GM20000 (cell line): ENCODE results near the gene KPNA4.

Experiments used
- DNase-seq: peaks from one replicate; pipeline ENCODE4 v3.0.0; 2012; ENCODE audit warnings: low spot score
- CTCF ChIP-seq: IDR thresholded peaks from 2 replicates; pipeline ENCODE4 v1.5.1; 2012; ENCODE audit warnings: mild to moderate bottlenecking, control low read depth; ENCODE audit errors: extremely low read depth, missing control alignments

KPNA4 gene

GRCh38 chr3:160569894-160570652, 4.7 kb upstream of the KPNA4 start:
- DNase-seq = no peak

GRCh38 chr3:160568989-160569388, 3.6 kb upstream of the KPNA4 start:
- no peak for TF ChIP-seq CTCF
- DNase-seq = no peak

More at GRCh38 chr3:160569894-160570652, 4.7 kb upstream of the KPNA4 start:
- TF ChIP-seq CTCF = no peak

GRCh38 chr3:160567774-160568173, 2.4 kb upstream of the KPNA4 start:
- TF ChIP-seq CTCF = no peak
- DNase-seq = no peak

GRCh38 chr3:160566499-160566898, 1.1 kb upstream of the KPNA4 start:
- DNase-seq = no peak

GRCh38 chr3:160564949-160565441, 376 bp downstream of the KPNA4 start:
- TF ChIP-seq CTCF = no peak
- DNase-seq = peak; percentile 83

More at GRCh38 chr3:160566499-160566898, 1.1 kb upstream of the KPNA4 start:
- no peak for TF ChIP-seq CTCF

- no peak for DNase-seq
- TF ChIP-seq CTCF = no peak
Measured at GRCh38 chr3:160564258-160564911, 986 bp downstream of the KPNA4 start.

- no peak for TF ChIP-seq CTCF
- DNase-seq = no peak
Measured at GRCh38 chr3:160562952-160563351, 2.4 kb downstream of the KPNA4 start.
